ENCODE measurements around the gene MAST3.
A peak's percentile ranks its signal among the peaks of the same experiment; 100 is the strongest.
"Not testable (repeated sequence)": the region's sequence is repeated elsewhere in the genome, so short reads cannot be mapped to it uniquely, and the experiment has no call there.

MAST3 gene

GRCh38 chr19:18137657-18138339 is 40.2 kb downstream of the MAST3 start:
- no peak for DNase-seq

- no peak for DNase-seq
Observed at GRCh38 chr19:18140473-18140872, 42.9 kb downstream of the MAST3 start.

- DNase-seq = no peak
Observed at GRCh38 chr19:18141031-18141430, 43.5 kb downstream of the MAST3 start.

- no peak for DNase-seq
Observed at GRCh38 chr19:18143902-18144301, 46.3 kb downstream of the MAST3 start.

- no peak for DNase-seq
Observed at GRCh38 chr19:18144361-18144760, 46.8 kb downstream of the MAST3 start.

GRCh38 chr19:18144906-18145305 is 47.3 kb downstream of the MAST3 start:
- DNase-seq = no peak

GRCh38 chr19:18145391-18145999 is 47.9 kb downstream of the MAST3 start:
- no peak for DNase-seq

GRCh38 chr19:18147396-18147795 is 49.8 kb downstream of the MAST3 start:
- no peak for DNase-seq

GRCh38 chr19:18149596-18149975 is 52.0 kb downstream of the MAST3 start:
- DNase-seq = no peak

- DNase-seq = peak in 1 of 14 donors; percentile 64
Observed at GRCh38 chr19:18150776-18151624, 53.4 kb downstream of the MAST3 start.

DNA sequence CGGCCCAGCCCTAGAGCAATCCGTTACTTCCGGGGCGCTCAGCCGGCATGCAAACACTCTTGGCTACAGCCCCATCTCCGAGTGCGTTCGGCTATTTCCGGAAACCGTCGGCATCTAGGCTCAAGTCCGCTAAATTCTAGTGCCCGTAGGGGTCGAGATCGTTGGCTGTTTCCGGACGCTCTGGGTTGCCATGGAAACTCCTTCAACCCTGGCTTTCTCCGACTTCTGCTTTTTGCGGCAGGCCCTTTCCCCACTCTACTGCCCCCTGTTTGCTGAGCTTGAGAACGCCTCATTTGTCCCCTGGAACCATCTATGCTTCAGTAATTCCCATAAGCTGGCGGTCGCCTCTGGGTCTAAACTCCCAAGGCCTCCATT is 54.9 kb downstream of the MAST3 start:
- DNase-seq = peak; percentile 57 to 98 (median 94)

- peak; percentile 86 to 99 (median 97) for DNase-seq
Observed at GRCh38 chr19:18152817-18153555, 55.4 kb downstream of the MAST3 start, which contains the start of gene PIK3R2. PIK3R2 (plus strand) TSS chr19:18153163; CDS start chr19:18155880, 2,717 bp downstream.

DNA sequence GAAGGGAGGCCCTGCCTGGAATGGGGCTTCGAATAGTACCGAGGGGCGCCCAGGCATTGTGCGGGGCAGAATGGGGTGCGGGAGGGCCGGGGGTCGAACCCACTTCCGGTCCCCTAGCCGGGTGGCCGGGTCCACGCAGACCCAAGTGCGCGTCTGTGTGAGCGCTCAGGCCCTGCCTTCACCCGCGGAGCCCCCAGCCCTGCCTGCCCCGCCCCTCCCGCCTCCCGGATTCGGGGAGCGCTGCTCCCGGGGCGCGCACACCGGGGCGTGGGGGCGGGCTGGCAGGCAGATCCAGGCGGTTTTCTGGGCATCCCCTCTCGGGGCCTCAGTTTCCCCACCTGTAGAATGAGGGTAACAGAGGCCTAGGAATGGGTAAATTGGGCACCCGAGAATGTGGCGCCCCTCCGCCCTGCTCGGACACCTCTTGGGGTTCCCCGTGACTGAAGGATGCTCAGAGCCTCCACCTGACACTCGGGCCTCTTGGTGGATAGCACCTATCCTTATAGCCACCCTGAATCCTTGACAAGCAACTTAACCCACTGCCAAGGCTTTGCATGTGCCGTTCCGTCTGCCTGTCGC is 56.1 kb downstream of the MAST3 start:
- peak in 2 of 14 donors; percentile 39 to 51 for DNase-seq

- no peak for DNase-seq
Observed at GRCh38 chr19:18155095-18156087, 57.8 kb downstream of the MAST3 start.

- DNase-seq = no peak
Observed at GRCh38 chr19:18156268-18156667, 58.7 kb downstream of the MAST3 start.

DNA sequence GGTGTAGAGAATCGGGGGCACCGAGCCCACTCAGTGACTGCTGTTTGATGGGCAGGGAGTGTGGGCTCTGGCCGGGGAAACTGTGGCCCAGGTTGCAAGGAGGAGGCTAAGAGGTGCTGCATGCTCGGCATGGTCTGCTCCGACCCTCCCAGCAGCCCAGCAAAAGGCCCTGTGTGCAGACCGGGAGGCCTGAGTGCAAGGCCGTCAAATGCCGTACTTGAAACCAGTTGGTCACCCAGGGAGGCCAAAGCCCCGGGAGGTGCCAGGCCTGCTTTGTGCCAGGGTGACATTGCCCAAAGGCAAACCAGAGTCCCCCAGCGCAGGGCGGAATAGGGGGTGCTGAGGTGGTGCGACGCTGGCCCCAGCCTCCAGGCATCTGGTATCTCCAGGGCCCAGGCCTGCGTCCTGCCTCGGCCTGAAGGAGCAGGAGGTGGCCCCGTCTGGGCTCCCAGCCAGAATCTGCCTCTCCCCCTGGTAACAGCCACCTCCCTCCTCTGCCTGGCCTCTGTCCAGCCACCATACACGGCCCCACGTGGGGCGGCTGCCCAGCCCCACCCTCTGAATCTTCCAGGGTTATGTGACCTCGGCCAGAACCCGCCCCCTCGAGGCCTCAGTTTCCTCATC is 59.4 kb downstream of the MAST3 start:
- DNase-seq = peak in 13 of 14 donors; percentile 11 to 83 (median 57)

DNA sequence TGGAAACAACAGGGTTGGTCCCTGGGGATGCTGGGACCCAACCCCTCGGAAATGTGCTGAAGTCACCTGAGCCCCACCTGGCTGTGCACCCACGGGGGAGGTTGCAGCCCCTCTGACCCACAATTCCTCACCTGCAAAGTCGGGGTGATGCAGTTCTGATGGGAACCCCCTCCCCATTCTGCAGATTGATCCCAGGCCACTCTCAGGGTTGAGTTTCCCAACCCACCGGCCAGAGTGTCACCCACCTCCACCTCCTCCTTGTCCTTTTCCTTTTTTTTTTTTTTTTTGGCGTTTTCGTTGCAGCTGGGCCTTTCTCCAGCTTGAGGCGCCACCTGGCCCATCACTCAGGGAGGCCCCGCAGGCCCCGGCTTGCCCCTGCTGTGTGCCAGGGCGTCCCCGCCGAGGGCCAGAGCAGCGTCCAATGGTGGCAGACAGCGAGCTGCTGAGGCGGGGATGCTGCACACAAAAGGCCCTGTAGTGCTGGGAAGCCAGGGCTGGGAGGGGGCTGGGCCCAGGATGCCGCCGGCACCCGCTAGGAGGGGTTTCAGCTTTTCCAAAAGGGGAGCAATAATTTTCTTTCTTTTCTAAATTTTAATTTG is 60.0 kb downstream of the MAST3 start:
- peak in 12 of 14 donors; percentile 29 to 84 (median 66) for DNase-seq

DNA sequence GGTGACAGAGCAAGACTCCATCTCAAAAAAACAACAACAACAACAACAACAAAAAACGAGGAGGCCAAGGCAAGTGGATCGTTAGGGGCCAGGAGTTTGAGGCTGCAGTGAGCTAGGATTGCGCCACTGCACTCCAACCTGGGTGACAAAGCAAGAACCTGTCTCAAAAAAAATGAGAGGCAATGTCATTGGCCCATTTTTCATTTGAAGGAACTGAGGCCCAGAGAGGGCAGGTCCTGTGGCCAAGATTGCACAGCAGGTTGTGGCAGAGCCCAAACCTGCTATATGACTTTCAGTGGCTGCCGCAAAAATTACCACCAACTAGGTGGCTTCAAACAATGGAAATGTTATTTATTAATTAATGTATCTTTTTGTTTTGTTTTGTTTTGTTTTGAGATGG is 60.9 kb downstream of the MAST3 start:
- no peak for DNase-seq

DNA sequence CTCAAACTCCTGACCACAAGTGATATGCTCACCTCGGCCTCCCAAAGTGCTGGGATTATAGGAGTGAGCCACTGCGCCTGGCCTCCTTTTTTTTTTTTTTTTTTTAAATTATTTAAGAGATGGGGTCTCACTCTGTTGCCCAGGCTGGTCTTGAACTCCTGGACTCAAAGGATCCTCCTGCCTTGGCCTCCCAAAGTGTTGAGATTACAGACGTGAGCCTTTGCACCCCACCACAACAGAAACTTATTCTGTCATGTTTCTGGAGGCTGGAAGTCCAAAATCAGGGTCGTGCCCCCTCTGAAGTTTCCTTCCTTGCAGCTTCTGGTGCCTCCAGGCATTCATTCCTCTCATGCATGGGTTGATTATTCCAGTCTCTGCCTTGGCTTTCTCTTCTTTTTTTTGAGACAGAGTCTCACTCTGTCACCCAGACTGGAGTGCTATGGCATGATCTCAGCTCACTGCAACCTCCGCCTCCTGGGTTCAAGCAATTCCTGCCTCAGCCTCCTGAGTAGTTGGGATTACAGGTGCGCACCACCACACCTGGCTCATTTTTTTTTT is 61.6 kb downstream of the MAST3 start:
- not testable (repeated sequence) for DNase-seq

GRCh38 chr19:18159810-18160209 is 62.2 kb downstream of the MAST3 start:
- DNase-seq = no peak

Measured in C1 segment of cervical spinal cord (tissue), 14 donors.